ENCODE results near the gene SFXN1.

SFXN1 gene

DNA sequence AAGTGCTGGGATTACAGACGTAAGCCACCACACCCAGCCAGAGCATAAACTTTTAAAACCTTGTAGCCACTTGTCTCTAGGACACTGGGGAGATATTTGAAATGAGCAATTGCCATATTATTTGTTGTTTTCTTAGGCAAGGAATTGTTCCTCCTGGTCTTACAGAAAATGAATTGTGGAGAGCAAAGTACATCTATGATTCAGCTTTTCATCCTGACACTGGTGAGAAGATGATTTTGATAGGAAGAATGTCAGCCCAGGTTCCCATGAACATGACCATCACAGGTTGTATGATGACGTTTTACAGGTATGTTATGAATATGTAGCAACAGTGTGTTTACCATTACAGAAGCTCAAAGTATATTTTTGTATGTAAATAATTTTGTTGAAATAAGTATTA lies 30.5 kb downstream of the SFXN1 start:
- WGBS (ENCODE audit: extremely low coverage, insufficient coverage, insufficient read length): no CpG with 5 or more reads among the region's 2 CpGs
- Histone ChIP-seq H2BK120ac (ENCODE audit: insufficient read depth, low read length, poor library complexity) (no peak overlapping the region), H3K79me1 (ENCODE audit: low read length) (no peaks in the 10 kb centered on the region), H3K4ac (ENCODE audit: low read depth, low read length) (no peak overlapping the region), H2AK5ac (ENCODE audit: low read length) (no peak overlapping the region), H3K9ac (ENCODE audit: low read length) (no peak overlapping the region), H3K79me2 (ENCODE audit: control insufficient read depth, insufficient read depth, low read length, poor library complexity) (no peaks in the 10 kb centered on the region), H2BK12ac (ENCODE audit: low read length) (no peak overlapping the region), H3K9me3 (ENCODE audit: insufficient read depth, low read depth, low read length) (no peaks in the 10 kb centered on the region), H2AFZ (ENCODE audit: insufficient read depth, low read length, poor library complexity) (no peak overlapping the region), H4K12ac (ENCODE audit: low read depth, low read length) (no peak overlapping the region), H4K8ac (ENCODE audit: low read depth, low read length) (no peak overlapping the region), H3K4me2 (ENCODE audit: low read length) (no peak overlapping the region), H3K23ac (ENCODE audit: low read length) (no peak overlapping the region), H3K14ac (ENCODE audit: low read length) (no peak overlapping the region), H2BK5ac (ENCODE audit: low read depth, low read length, poor library complexity) (no peak overlapping the region), H3K27ac (ENCODE audit: low read depth, low read length) (no peak overlapping the region), H3K4me3 (ENCODE audit: low read depth, low read length) (no peak overlapping the region), H3K36me3 (ENCODE audit: control insufficient read depth in 1 of 2, insufficient read depth in 2 of 2, low read length in 2 of 2) (peaks cover 18 to 28% of the 10 kb centered on the region in 2 experiments), H4K91ac (ENCODE audit: low read depth, low read length) (no peak overlapping the region), H3K18ac (ENCODE audit: low read length) (no peak overlapping the region), H3K4me1 (ENCODE audit: control insufficient read depth in 1 of 2, insufficient read depth in 2 of 2, low read length in 2 of 2) (no peaks in the 10 kb centered on the region), H3K27me3 (ENCODE audit: insufficient read depth, low read length) (no peaks in the 10 kb centered on the region)
- peak in 1 of 2 donors; percentile 23 for DNase-seq

DNA sequence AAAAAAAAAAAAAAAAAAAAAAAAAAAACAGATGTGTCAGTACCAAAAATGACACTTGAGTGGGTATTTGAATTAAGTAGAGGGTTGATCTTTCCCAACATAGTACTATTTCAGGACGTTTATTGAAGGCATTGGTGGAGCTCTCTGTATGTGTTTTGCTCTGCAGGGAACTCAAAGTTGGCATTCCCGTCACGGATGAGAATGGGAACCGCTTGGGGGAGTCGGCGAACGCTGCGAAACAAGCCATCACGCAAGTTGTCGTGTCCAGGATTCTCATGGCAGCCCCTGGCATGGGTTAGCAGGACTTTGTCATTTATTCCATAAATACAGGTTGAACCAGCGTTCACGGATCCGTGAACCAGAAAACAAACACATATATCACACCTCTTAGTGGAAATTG lies 34.9 kb downstream of the SFXN1 start:
- H2BK120ac ChIP-seq (ENCODE audit: insufficient read depth, low read length, poor library complexity): no peak overlapping the region
- H2AFZ ChIP-seq (ENCODE audit: insufficient read depth, low read length, poor library complexity): no peak overlapping the region
- no peak overlapping the region for H3K14ac ChIP-seq (ENCODE audit: low read length)
- H3K9ac ChIP-seq (ENCODE audit: low read length): no peak overlapping the region
- no peaks in the 10 kb centered on the region for H3K79me2 ChIP-seq (ENCODE audit: control insufficient read depth, insufficient read depth, low read length, poor library complexity)
- H3K4me2 ChIP-seq (ENCODE audit: low read length): no peak overlapping the region
- no peak overlapping the region for H4K91ac ChIP-seq (ENCODE audit: low read depth, low read length)
- peaks cover 1% of the 10 kb centered on the region for H3K79me1 ChIP-seq (ENCODE audit: low read length)
- no peaks in the 10 kb centered on the region for H3K27me3 ChIP-seq (ENCODE audit: insufficient read depth, low read length)
- no peak overlapping the region for H2BK5ac ChIP-seq (ENCODE audit: low read depth, low read length, poor library complexity)
- DNase-seq: no peak
- H2BK12ac ChIP-seq (ENCODE audit: low read length): no peak overlapping the region
- no peak overlapping the region for H4K12ac ChIP-seq (ENCODE audit: low read depth, low read length)
- H3K4me1 ChIP-seq (ENCODE audit: control insufficient read depth in 1 of 2, insufficient read depth in 2 of 2, low read length in 2 of 2): peaks cover 3 to 8% of the 10 kb centered on the region in 2 experiments
- H3K18ac ChIP-seq (ENCODE audit: low read length): no peak overlapping the region
- no peak overlapping the region for H3K23ac ChIP-seq (ENCODE audit: low read length)
- no peaks in the 10 kb centered on the region for H3K9me3 ChIP-seq (ENCODE audit: insufficient read depth, low read depth, low read length)
- H3K4ac ChIP-seq (ENCODE audit: low read depth, low read length): no peak overlapping the region
- no peak overlapping the region for H2AK5ac ChIP-seq (ENCODE audit: low read length)
- WGBS (ENCODE audit: extremely low coverage, insufficient coverage, insufficient read length): no CpG with 5 or more reads among the region's 13 CpGs
- no peak overlapping the region for H3K27ac ChIP-seq (ENCODE audit: low read depth, low read length)
- no peak overlapping the region for H4K8ac ChIP-seq (ENCODE audit: low read depth, low read length)
- H3K4me3 ChIP-seq (ENCODE audit: low read depth, low read length): no peak overlapping the region
- H3K36me3 ChIP-seq (ENCODE audit: control insufficient read depth in 1 of 2, insufficient read depth in 2 of 2, low read length in 2 of 2): peaks cover 28 to 46% of the 10 kb centered on the region in 2 experiments

DNA sequence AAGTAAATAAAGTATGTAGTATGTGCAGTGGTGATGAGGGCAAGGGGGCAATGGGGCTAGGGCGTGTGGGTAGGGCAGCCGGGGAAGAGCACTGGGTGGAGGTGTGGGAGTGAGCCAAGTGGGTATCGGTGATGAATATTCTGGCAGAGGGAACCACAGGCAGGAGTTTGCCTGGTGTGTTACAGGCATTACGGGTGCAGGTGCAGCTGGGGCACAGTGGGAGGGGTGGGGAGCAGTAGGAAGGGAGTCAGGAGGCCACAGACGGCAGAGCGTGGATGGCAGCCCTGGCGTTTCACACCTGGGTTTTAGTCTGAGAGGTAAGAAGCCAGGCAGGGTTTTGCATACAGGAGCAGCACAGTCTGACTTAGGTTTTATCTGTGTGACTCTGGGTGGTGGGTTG lies 35.4 kb downstream of the SFXN1 start:
- no peak for DNase-seq
- no peak overlapping the region for H3K23ac ChIP-seq (ENCODE audit: low read length)
- no peak overlapping the region for H4K12ac ChIP-seq (ENCODE audit: low read depth, low read length)

DNA sequence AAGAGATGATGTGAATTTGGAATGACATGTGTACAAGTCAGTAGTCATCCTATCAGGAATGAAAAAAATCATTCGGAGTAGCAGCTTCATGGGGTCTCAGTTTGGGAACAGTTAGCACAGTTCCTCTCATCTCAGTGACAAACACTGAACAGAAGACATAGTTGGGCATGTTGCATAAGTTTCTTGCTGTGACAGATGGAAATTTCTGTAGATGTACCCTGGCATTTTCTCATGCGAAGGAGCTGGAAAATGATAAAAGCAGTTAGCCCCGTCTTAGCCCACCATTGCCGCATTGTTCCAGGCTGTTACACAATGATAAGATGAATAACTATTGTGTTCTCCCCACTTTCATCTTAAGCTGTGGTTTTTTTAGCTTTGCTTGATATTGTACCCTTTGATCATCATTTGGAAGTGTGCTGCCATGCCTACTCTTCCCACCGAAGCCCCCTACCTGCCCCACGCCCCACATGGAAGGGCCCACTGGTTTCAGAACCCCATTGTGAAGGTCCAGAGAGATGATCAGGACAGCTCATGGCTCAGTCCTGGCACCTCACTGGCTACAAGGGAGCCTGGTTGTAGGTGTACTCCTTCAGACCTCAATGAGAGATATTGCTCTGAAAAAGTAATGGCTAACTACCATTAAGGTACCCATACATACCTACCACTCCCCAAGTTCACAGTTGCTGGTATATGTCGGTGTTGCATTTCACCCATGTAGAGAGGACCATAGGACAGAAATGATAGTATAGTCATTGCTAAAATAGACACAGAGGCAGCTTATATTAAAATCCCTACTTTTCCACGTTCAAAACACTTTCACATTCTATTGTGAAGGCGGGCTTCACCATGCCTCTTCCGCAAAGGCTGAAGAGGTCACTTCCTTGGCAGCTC lies 38.8 kb downstream of the SFXN1 start:
- Histone ChIP-seq H3K4me2 (ENCODE audit: low read length) (no peak overlapping the region), H4K8ac (ENCODE audit: low read depth, low read length) (no peak overlapping the region), H3K9ac (ENCODE audit: low read length) (no peak overlapping the region), H3K4me1 (ENCODE audit: control insufficient read depth in 1 of 2, insufficient read depth in 2 of 2, low read length in 2 of 2) (peaks cover 3 to 8% of the 10 kb centered on the region in 2 experiments), H2BK5ac (ENCODE audit: low read depth, low read length, poor library complexity) (no peak overlapping the region), H3K4me3 (ENCODE audit: low read depth, low read length) (no peak overlapping the region), H3K4ac (ENCODE audit: low read depth, low read length) (no peak overlapping the region), H2BK120ac (ENCODE audit: insufficient read depth, low read length, poor library complexity) (no peak overlapping the region), H3K27me3 (ENCODE audit: insufficient read depth, low read length) (no peaks in the 10 kb centered on the region), H4K12ac (ENCODE audit: low read depth, low read length) (no peak overlapping the region), H3K27ac (ENCODE audit: low read depth, low read length) (peak overlapping the region; percentile 52), H3K23ac (ENCODE audit: low read length) (no peak overlapping the region), H2AK5ac (ENCODE audit: low read length) (no peak overlapping the region), H3K36me3 (ENCODE audit: control insufficient read depth in 1 of 2, insufficient read depth in 2 of 2, low read length in 2 of 2) (peaks cover 26 to 41% of the 10 kb centered on the region in 2 experiments), H3K9me3 (ENCODE audit: insufficient read depth, low read depth, low read length) (peaks cover 1% of the 10 kb centered on the region), H3K79me1 (ENCODE audit: low read length) (peaks cover 3% of the 10 kb centered on the region), H3K79me2 (ENCODE audit: control insufficient read depth, insufficient read depth, low read length, poor library complexity) (no peaks in the 10 kb centered on the region), H3K14ac (ENCODE audit: low read length) (no peak overlapping the region), H3K18ac (ENCODE audit: low read length) (no peak overlapping the region), H2AFZ (ENCODE audit: insufficient read depth, low read length, poor library complexity) (no peak overlapping the region), H2BK12ac (ENCODE audit: low read length) (no peak overlapping the region), H4K91ac (ENCODE audit: low read depth, low read length) (no peak overlapping the region)
- DNase-seq: no peak
- no CpG with 5 or more reads among the region's 10 CpGs for WGBS (ENCODE audit: extremely low coverage, insufficient coverage, insufficient read length)

More for the DNA sequence above, 35.4 kb downstream of the SFXN1 start:
- Histone ChIP-seq H3K4ac (ENCODE audit: low read depth, low read length) (no peak overlapping the region), H2BK120ac (ENCODE audit: insufficient read depth, low read length, poor library complexity) (no peak overlapping the region), H3K4me2 (ENCODE audit: low read length) (no peak overlapping the region), H3K4me3 (ENCODE audit: low read depth, low read length) (peak overlapping the region; percentile 10), H2AFZ (ENCODE audit: insufficient read depth, low read length, poor library complexity) (no peak overlapping the region), H3K36me3 (ENCODE audit: control insufficient read depth in 1 of 2, insufficient read depth in 2 of 2, low read length in 2 of 2) (peaks cover 28 to 48% of the 10 kb centered on the region in 2 experiments), H3K14ac (ENCODE audit: low read length) (no peak overlapping the region), H3K4me1 (ENCODE audit: control insufficient read depth in 1 of 2, insufficient read depth in 2 of 2, low read length in 2 of 2) (peaks cover 3 to 8% of the 10 kb centered on the region in 2 experiments), H3K79me2 (ENCODE audit: control insufficient read depth, insufficient read depth, low read length, poor library complexity) (no peaks in the 10 kb centered on the region), H3K79me1 (ENCODE audit: low read length) (peaks cover 3% of the 10 kb centered on the region), H4K8ac (ENCODE audit: low read depth, low read length) (no peak overlapping the region), H2AK5ac (ENCODE audit: low read length) (no peak overlapping the region), H3K27ac (ENCODE audit: low read depth, low read length) (no peak overlapping the region), H4K91ac (ENCODE audit: low read depth, low read length) (no peak overlapping the region), H3K27me3 (ENCODE audit: insufficient read depth, low read length) (no peaks in the 10 kb centered on the region), H3K18ac (ENCODE audit: low read length) (no peak overlapping the region), H2BK12ac (ENCODE audit: low read length) (no peak overlapping the region), H2BK5ac (ENCODE audit: low read depth, low read length, poor library complexity) (no peak overlapping the region), H3K9me3 (ENCODE audit: insufficient read depth, low read depth, low read length) (no peaks in the 10 kb centered on the region), H3K9ac (ENCODE audit: low read length) (peak overlapping the region; percentile 25)
- no CpG with 5 or more reads among the region's 7 CpGs for WGBS (ENCODE audit: extremely low coverage, insufficient coverage, insufficient read length)
